ENCODE data around the gene IKZF3. TPM values are rescaled to one million over a fixed set of nuclear protein-coding genes. Genes with fewer than 3 reads are reported as not detected.

The IKZF3 gene
- total RNA-seq, 1 experiment from 2014 or later: 0.81 TPM

GRCh38 chr17:39738568-39738901 is 125.6 kb downstream of the IKZF3 start:
- TF ChIP-seq TP53 (CRISPR knock-in tag; IDR thresholded peaks at IDR 0.05) (no peak), SP1 (CRISPR knock-in tag; conservative IDR thresholded peaks at IDR 0.05) (no peak), KAT7 (CRISPR knock-in tag; IDR thresholded peaks at IDR 0.05; ENCODE audit: borderline replicate concordance) (no peak), NR2C2 (CRISPR knock-in tag; IDR thresholded peaks at IDR 0.05) (no peak), RELA (CRISPR knock-in tag; IDR thresholded peaks at IDR 0.05; ENCODE audit: borderline replicate concordance) (no peak), ZNF219 (CRISPR knock-in tag; IDR thresholded peaks at IDR 0.05; ENCODE audit: borderline replicate concordance) (no peak), ZNF396 (CRISPR knock-in tag; IDR thresholded peaks at IDR 0.05; ENCODE audit: borderline replicate concordance) (no peak), HMGXB4 (CRISPR knock-in tag; IDR thresholded peaks at IDR 0.05) (0 out of 2 replicates have a peak, but pooled peaks have one; percentile 12)
- CTCF ChIA-PET: interaction anchor here (0.7 to 3.0 kb wide), 6 partner anchors 9 to 117 kb away, joined by 3 to 32 read pairs (median 5); partner anchors contain the start of gene MIEN1
- Mint-ChIP-seq H3K36me3 (peaks cover 6% of the 10 kb centered on the region), H3K27ac (peak overlapping the region; percentile 95), H3K4me1 (peaks cover 38% of the 10 kb centered on the region), H3K4me3 (peak overlapping the region; percentile 91), H3K9me3 (no peaks in the 10 kb centered on the region), H3K27me3 (ENCODE audit: low read depth) (no peaks in the 10 kb centered on the region; the same call in 1 of the 2 replicates)
- ATAC-seq (peak; percentile 3), DNase-seq (ENCODE audit: low spot score) (peak; percentile 63)
- POLR2A ChIA-PET: interaction anchor here (1.5 to 2.4 kb wide), 3 partner anchors 15 to 39 kb away, joined by 6 to 10 read pairs (median 7); partner anchors contain the start of gene ERBB2

- POLR2A ChIA-PET: interaction anchor here (2.4 kb wide), 1 partner anchor 38 kb away, joined by 7 read pairs; the partner anchor contains the start of gene ERBB2
- H3K27me3 Mint-ChIP-seq (ENCODE audit: low read depth): no peaks in the 10 kb centered on the region; the same call in 1 of the 2 replicates
- TF ChIP-seq ZNF121 (CRISPR knock-in tag; IDR thresholded peaks at IDR 0.05) (no peak), GABPB1 (CRISPR knock-in tag; IDR thresholded peaks at IDR 0.05) (no peak), E2F4 (CRISPR knock-in tag; IDR thresholded peaks at IDR 0.05; ENCODE audit: borderline replicate concordance, low read depth) (no peak), NR3C1 (CRISPR knock-in tag; conservative IDR thresholded peaks at IDR 0.05; ENCODE audit: low read depth) (no peak), CDX4 (CRISPR knock-in tag; IDR thresholded peaks at IDR 0.05; ENCODE audit: borderline replicate concordance) (no peak), CREB1 (CRISPR knock-in tag; IDR thresholded peaks at IDR 0.05) (no peak), ZNF532 (CRISPR knock-in tag; IDR thresholded peaks at IDR 0.05; ENCODE audit: borderline replicate concordance) (no peak), ELF4 (CRISPR knock-in tag; IDR thresholded peaks at IDR 0.05; ENCODE audit: low read depth) (no peak), ZNF263 (CRISPR knock-in tag; IDR thresholded peaks at IDR 0.05; ENCODE audit: low read depth) (no peak), NR2C2 (CRISPR knock-in tag; IDR thresholded peaks at IDR 0.05) (no peak), MXD4 (CRISPR knock-in tag; IDR thresholded peaks at IDR 0.05; ENCODE audit: borderline replicate concordance) (no peak), ZNF512 (CRISPR knock-in tag; IDR thresholded peaks at IDR 0.05; ENCODE audit: borderline replicate concordance) (no peak), TEAD4 (CRISPR knock-in tag; IDR thresholded peaks at IDR 0.05) (no peak), USF1 (CRISPR knock-in tag; IDR thresholded peaks at IDR 0.05) (no peak), MLX (CRISPR knock-in tag; IDR thresholded peaks at IDR 0.05) (no peak), SP1 (CRISPR knock-in tag; conservative IDR thresholded peaks at IDR 0.05) (peak; percentile 59; the same call in 1 of the 2 replicates)
Observed at GRCh38 chr17:39737760-39738567, 126.1 kb downstream of the IKZF3 start, which contains the start of gene GRB7. Gene GRB7, plus strand, starts transcription at chr17:39737938. Its CDS starts 4,364 bp downstream, at chr17:39742302.

More at GRCh38 chr17:39737760-39738567, 126.1 kb downstream of the IKZF3 start, which contains the start of gene GRB7:
- CTCF ChIA-PET: interaction anchor here (0.7 to 3.0 kb wide), 4 partner anchors 8 to 116 kb away, joined by 3 to 32 read pairs (median 5); partner anchors contain the start of gene MIEN1
- Mint-ChIP-seq H3K27ac (peak within 1 kb of the TSS; percentile 95), H3K4me1 (peaks cover 38% of the 10 kb centered on the region), H3K9me3 (no peaks in the 10 kb centered on the region), H3K4me3 (peak within 1 kb of the TSS; percentile 91), H3K36me3 (peaks cover under 1% of the 10 kb centered on the region; the same call in 1 of the 2 replicates)
- ATAC-seq: peak; percentile 17
- peak; percentile 75 for DNase-seq (ENCODE audit: low spot score)
